Kidney (tissue), 22 donors: ENCODE results near the gene PCDHGA5. TPM values are rescaled to one million over a fixed set of nuclear protein-coding genes. Genes with fewer than 3 reads are reported as not detected.
"Not testable (repeated sequence)": the region's sequence is repeated elsewhere in the genome, so short reads cannot be mapped to it uniquely, and the experiment has no call there.

Experiments used
- DNase-seq, 5 donors: peaks; one replicate each; pipeline ENCODE4 v3.0.0-alpha.2; 2013 to 2020
- FAIRE-seq: peaks from 2 replicates; lab custom pipeline; 2012; peaks lifted over from hg19 to GRCh38; lab: Jason Lieb, UNC
- H3K27ac ChIP-seq, 2 donors: one replicate each; pipeline ENCODE4 v1.7.0; 2013; ENCODE audit warnings: low read depth in 2 of 2, low read length in 2 of 2, inconsistent platforms in 1 of 2
- H3K27me3 ChIP-seq: one replicate; pipeline ENCODE4 v1.7.1; 2013; ENCODE audit warnings: low read length, inconsistent platforms; ENCODE audit not compliant: control insufficient read depth, insufficient read depth
- H3K36me3 ChIP-seq, 3 donors: one replicate each; pipeline versions ENCODE4 v1.7.0 to v1.7.1; 2013; ENCODE audit warnings: low read length in 3 of 3, control low read depth in 1 of 3, inconsistent platforms in 1 of 3; ENCODE audit not compliant: insufficient read depth in 3 of 3, control insufficient read depth in 2 of 3
- H3K4me1 ChIP-seq, 3 donors: one replicate each; pipeline versions ENCODE4 v1.7.0 to v1.7.1; 2013; ENCODE audit warnings: low read length in 3 of 3, inconsistent platforms in 1 of 3, low read depth in 1 of 3; ENCODE audit not compliant: control insufficient read depth in 2 of 3, insufficient read depth in 2 of 3
- H3K4me3 ChIP-seq, 3 donors: one replicate each; pipeline versions ENCODE4 v1.7.0 to v1.8.1; 2013; ENCODE audit warnings: low read length in 3 of 3, control low read depth in 1 of 3, inconsistent platforms in 1 of 3
- H3K9ac ChIP-seq, 3 donors: one replicate each; pipeline versions ENCODE4 v1.7.0 to v1.7.1; 2013; ENCODE audit warnings: low read length in 3 of 3, control low read depth in 1 of 3, inconsistent platforms in 1 of 3
- H3K9me3 ChIP-seq, 3 donors: one replicate each; pipeline versions ENCODE4 v1.7.0 to v1.7.1; 2013; ENCODE audit warnings: low read length in 3 of 3, control low read depth in 1 of 3, inconsistent platforms in 1 of 3; ENCODE audit not compliant: control insufficient read depth in 2 of 3, insufficient read depth in 1 of 3
- intact Hi-C: fragments of 100-400 bp; cut with DNase I; formaldehyde crosslinking; loops from one replicate; pipeline ENCODE4 v1.11.1; 2022
- long read RNA-seq, 10 donors: library from polyadenylated mRNA in 1 of 10; unstranded in 1 of 10; transcript quantifications; one replicate each; pipeline ENCODE4 v2.0.0 and lab custom pipeline, GENCODE V29; 2021 to 2026
- polyA plus RNA-seq: library from polyadenylated mRNA; stranded (reverse); fragments of 350-450 nt; fragmentation: Illumina TruSeq; extraction: RNeasy Lipid Tissue Mini Kit (QIAGEN cat#74804); gene quantifications from one replicate; pipeline ENCODE4 v1.2.3, GENCODE V29; 2014; ENCODE audit warnings: low read depth, low replicate concordance; ENCODE audit not compliant: insufficient read depth
- total RNA-seq: library from RNA; stranded (reverse); fragmentation: NEBNext Ultra II Directional; extraction: Animal tissue kit (Norgen Biotek cat#: 25700); gene quantifications from one replicate; pipeline ENCODE4 v1.2.1, GENCODE V29; 2021
- TF ChIP-seq, protein P1 (sequence below): IDR thresholded peaks from 3 replicates; pipeline ENCODE4 v1.5.1; 2012; ENCODE audit warnings: mild to moderate bottlenecking, moderate library complexity, borderline replicate concordance; ENCODE audit not compliant: insufficient read depth; ENCODE audit errors: extremely low read depth
- donor health status: control.
- donor health status: control.
- donor health status: control.
- donor health status: control.
- donor health status: control.
- donor health status: DM: yes; HTN: yes; CAD: no.
- donor health status: Normal renal cell carcinoma (clear cell type).

The PCDHGA5 gene
- 2.8 TPM for total RNA-seq
- not detected for polyA plus RNA-seq
- long read RNA-seq, donor 1, partial matches to known transcripts: 0 of 1 reads
- long read RNA-seq, donor 1, other reads (novel, unspliced or antisense): 0 of 1 reads
- long read RNA-seq, donor 2: 0 reads
- long read RNA-seq, donor 3: 0 reads
- long read RNA-seq, donor 4, partial matches to known transcripts: 0 of 1 reads
- long read RNA-seq, donor 4, other reads (novel, unspliced or antisense): 0 of 1 reads
- long read RNA-seq, donor 5: 0 reads
- long read RNA-seq, donor 6: 0 reads
- long read RNA-seq, donor 7, full-length matches to known transcripts: 1 of 1 reads
- long read RNA-seq, donor 7, partial matches to known transcripts: 0 of 1 reads
- long read RNA-seq, donor 7, other reads (novel, unspliced or antisense): 0 of 1 reads
- long read RNA-seq, donor 8, partial matches to known transcripts: 0 of 1 reads
- long read RNA-seq, donor 8, other reads (novel, unspliced or antisense): 0 of 1 reads
- long read RNA-seq, donor 9: 0 reads
- long read RNA-seq, donor 10, partial matches to known transcripts: 0 of 3 reads
- long read RNA-seq, donor 10, other reads (novel, unspliced or antisense): 0 of 3 reads

DNA sequence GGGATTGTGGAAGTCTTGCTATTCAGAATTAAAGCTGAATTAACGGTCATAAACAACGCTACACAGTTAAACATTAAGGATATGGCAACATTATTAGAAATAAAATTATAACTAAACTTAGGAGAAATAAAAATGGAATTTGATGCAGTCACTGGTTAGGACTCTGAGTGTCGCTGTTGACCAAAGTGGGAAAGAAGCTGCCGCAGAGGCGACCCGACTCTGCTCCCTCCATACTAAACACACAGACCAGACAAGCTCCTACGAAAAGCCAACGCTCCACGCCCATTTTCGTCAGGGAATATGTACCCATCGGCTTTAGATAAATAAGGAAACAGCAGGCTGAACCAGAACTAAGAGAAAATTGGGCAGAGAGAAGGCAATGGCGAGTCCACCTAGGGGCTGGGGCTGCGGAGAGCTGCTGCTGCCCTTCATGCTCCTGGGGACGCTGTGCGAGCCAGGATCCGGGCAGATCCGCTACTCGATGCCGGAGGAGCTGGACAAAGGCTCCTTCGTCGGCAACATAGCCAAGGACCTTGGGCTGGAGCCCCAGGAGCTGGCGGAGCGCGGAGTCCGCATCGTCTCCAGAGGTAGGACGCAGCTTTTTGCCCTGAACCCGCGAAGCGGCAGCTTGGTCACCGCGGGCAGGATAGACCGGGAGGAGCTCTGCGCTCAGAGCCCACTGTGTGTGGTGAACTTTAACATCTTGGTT lies at the start of gene PCDHGA5:
Gene PCDHGA5 (plus strand): TSS at position 211 of the 709 bp plus-strand sequence. CDS start 169 bp downstream, at position 380.
- intact Hi-C loops: no loop called here
- Histone ChIP-seq H3K36me3 (no peaks in the 10 kb centered on the region), H3K4me3 (peak within 1 kb of the TSS in 2 of 3 donors; percentile 7 to 21), H3K9me3 (peaks cover 0 to 74% (median 29%) of the 10 kb centered on the region in 3 donors), H3K4me1 (no peaks in the 10 kb centered on the region), H3K9ac (no peak within 1 kb of the TSS), H3K27me3 (no peaks in the 10 kb centered on the region), H3K27ac (no peak within 1 kb of the TSS)
- DNase-seq: no peak
- no peak for FAIRE-seq
- TF ChIP-seq, protein P1, sequence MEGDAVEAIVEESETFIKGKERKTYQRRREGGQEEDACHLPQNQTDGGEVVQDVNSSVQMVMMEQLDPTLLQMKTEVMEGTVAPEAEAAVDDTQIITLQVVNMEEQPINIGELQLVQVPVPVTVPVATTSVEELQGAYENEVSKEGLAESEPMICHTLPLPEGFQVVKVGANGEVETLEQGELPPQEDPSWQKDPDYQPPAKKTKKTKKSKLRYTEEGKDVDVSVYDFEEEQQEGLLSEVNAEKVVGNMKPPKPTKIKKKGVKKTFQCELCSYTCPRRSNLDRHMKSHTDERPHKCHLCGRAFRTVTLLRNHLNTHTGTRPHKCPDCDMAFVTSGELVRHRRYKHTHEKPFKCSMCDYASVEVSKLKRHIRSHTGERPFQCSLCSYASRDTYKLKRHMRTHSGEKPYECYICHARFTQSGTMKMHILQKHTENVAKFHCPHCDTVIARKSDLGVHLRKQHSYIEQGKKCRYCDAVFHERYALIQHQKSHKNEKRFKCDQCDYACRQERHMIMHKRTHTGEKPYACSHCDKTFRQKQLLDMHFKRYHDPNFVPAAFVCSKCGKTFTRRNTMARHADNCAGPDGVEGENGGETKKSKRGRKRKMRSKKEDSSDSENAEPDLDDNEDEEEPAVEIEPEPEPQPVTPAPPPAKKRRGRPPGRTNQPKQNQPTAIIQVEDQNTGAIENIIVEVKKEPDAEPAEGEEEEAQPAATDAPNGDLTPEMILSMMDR: no peak

DNA sequence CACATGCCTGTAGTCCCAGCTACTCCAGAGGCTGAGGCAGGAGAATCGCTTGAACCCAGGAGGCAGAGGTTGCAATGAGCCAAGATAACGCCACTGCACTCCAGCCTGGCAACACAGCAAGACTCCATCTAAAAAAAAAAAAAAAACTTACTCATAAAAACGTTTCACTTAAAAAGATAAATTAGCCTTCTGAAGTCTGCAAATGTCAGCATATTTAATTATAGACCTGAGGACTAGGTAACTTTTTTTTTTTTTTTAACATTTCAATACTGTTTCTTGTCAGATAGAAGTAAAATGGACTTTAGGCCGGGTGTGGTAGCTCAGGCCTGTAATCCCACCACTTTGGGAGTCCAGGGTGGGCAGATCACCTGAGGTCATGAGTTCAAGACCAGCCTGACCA lies 47.0 kb upstream of the PCDHGA5 start:
- H3K4me1 ChIP-seq, H3K27ac ChIP-seq, H3K4me3 ChIP-seq, intact Hi-C loops, DNase-seq, FAIRE-seq, H3K27me3 ChIP-seq, H3K9ac ChIP-seq: not testable (repeated sequence)
- H3K36me3 ChIP-seq: peaks cover 0 to 12% (median 11%) of the 10 kb centered on the region in 3 donors
- peaks cover 17 to 80% (median 54%) of the 10 kb centered on the region in 3 donors for H3K9me3 ChIP-seq

DNA sequence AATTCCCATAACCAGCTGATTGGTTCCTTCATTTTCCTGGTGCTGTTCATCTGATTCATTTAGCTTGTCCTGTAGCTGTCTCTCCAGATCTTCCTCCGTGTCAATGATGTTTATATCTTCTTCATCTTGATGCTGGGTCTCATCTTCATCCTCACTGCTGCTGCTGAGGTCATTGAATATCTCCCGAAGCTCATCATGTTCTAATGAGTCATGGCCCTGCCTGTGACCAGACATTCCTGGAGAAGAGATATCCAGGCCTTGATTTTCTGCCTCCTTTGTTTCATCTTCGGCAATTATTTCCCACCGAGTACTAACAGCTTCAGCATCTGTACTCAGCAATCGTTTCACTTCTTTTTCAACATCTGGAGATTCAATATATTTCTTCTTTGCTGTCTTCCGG lies 44.8 kb upstream of the PCDHGA5 start:
- TF ChIP-seq, protein P1: no peak
- peaks cover 0 to 3% (median 2%) of the 10 kb centered on the region in 3 donors for H3K4me1 ChIP-seq
- H3K4me3 ChIP-seq: peak overlapping the region; percentile 23 to 96 (median 88)
- H3K27me3 ChIP-seq: no peaks in the 10 kb centered on the region
- FAIRE-seq (no peak), DNase-seq (no peak)
- intact Hi-C loops: no loop called here
- no peak overlapping the region for H3K9ac ChIP-seq
- peaks cover 17 to 61% (median 49%) of the 10 kb centered on the region in 3 donors for H3K9me3 ChIP-seq
- peaks cover 0 to 12% (median 11%) of the 10 kb centered on the region in 3 donors for H3K36me3 ChIP-seq
- H3K27ac ChIP-seq: no peak overlapping the region
